IgD-negative memory B cell (primary cell): ENCODE measurements around the gene HOMER2. TPM values are rescaled to one million over a fixed set of nuclear protein-coding genes. Genes with fewer than 3 reads are reported as not detected.
A peak's percentile ranks its signal among the peaks of the same experiment; 100 is the strongest.

Source experiments
- H3K27ac Mint-ChIP-seq, 3 donors: one replicate each; pipeline ENCODE4 v1.8.0; 2020 to 2022; ENCODE audit warnings: mild to moderate bottlenecking in 3 of 3, mixed read lengths in 3 of 3, moderate library complexity in 1 of 3
- H3K27me3 Mint-ChIP-seq: one replicate; pipeline ENCODE4 v1.8.0; 2021; ENCODE audit warnings: mixed read lengths
- H3K36me3 Mint-ChIP-seq: one replicate; pipeline ENCODE4 v1.8.0; 2020; ENCODE audit warnings: mild to moderate bottlenecking, mixed read lengths
- H3K4me1 Mint-ChIP-seq, 3 donors: one replicate each; pipeline ENCODE4 v1.8.0; 2020 to 2022; ENCODE audit warnings: mixed read lengths in 3 of 3, mild to moderate bottlenecking in 1 of 3
- H3K4me3 Mint-ChIP-seq, 4 donors: one replicate each; pipeline ENCODE4 v1.8.0; 2020 to 2022; ENCODE audit warnings: mild to moderate bottlenecking in 4 of 4, mixed read lengths in 4 of 4, moderate library complexity in 3 of 4
- H3K9me3 Mint-ChIP-seq, 3 donors: one replicate each; pipeline ENCODE4 v1.8.0; 2020 to 2021; ENCODE audit warnings: mixed read lengths in 3 of 3, mild to moderate bottlenecking in 1 of 3
- polyA plus RNA-seq: library from polyadenylated mRNA; unstranded; fragments of 300-500 nt; fragmentation: Illumina TruSeq; gene quantifications from one replicate; pipeline ENCODE4 v1.2.3, GENCODE V29; 2021

The HOMER2 gene
- polyA plus RNA-seq, 1 donor from 2014 or later = 2.7 TPM

DNA sequence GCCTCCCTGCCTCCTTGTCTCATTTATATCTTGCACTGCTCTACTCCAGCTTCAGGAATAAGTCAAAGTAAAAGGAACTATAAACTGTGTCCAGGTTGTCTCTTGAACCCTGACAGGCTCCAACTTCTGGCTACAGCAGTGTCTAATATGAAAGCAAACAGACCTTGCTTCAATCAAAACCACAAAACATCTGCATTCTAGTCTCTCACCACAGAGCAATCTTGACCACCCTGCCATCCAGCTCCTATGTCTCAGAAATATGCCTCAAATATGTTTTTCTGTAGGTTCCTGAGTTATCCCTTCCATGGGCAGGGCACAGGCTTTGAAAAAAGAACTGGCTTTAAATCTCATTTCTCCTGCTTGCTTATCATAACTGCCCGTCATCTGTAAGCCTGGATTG lies 20.5 kb upstream of the HOMER2 start:
- Mint-ChIP-seq H3K9me3 (no peaks in the 10 kb centered on the region), H3K4me3 (no peak overlapping the region), H3K27me3 (no peaks in the 10 kb centered on the region), H3K36me3 (peaks cover 2% of the 10 kb centered on the region), H3K27ac (no peak overlapping the region), H3K4me1 (peaks cover 0 to 3% (median 0%) of the 10 kb centered on the region in 3 donors)

DNA sequence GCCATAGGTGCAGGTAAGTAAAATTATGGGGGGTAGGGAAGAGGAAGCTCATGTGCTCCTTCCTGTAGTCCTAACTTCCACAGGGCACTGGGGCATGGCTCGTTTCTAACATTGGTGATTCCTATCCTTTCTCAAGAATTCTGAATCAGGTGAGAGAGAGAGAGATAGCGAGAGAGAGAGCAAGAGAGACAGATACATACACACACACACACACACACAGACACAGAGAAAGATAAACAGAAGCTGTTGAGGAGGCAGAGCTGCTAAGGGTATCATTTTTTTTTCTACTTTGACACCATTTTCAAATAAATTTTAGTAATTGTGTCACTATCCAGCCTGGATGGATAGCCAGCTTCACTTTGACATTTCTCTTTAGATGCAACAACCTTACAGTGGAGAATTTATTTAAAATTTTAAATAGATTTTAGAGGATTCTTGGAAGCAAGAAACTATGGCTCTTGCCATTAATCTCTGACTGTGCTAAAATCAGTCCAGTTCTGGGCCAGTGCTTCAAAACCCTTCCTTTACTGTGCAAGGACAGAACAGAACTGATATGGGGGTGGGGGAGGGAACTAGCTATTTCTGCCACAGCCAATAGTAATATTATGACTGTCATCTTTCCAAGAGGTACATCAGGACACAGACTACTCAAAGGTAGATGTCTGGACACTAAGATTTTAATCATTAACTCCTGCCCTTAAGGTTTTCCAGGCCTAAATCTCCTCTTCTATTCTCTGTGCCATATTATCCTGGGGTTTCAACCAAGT lies 18.9 kb upstream of the HOMER2 start:
- H3K36me3 Mint-ChIP-seq = no peaks in the 10 kb centered on the region

DNA sequence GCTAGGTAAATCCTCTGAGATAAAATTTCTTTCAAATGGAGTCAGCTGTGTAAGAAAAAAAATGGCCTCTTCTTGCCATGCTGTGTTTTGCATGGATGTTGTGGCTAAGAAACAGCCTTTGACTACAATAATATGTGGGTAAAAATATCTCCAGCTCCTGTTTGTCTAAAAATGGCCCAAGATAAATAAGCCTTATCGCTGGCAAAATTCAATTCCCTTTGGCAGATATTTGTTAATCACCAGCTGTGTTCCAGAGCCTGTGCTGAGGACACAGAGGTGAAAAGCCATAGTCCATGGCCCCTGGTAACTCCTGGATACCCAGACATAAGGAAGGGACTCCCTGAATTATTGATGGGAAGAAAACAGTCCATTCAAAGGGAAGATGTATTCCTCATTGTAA lies 18.2 kb upstream of the HOMER2 start:
- no peaks in the 10 kb centered on the region for H3K27me3 Mint-ChIP-seq
- no peak overlapping the region for H3K27ac Mint-ChIP-seq
- H3K4me1 Mint-ChIP-seq = peaks cover 0 to 3% (median 0%) of the 10 kb centered on the region in 3 donors
- peaks cover 2% of the 10 kb centered on the region for H3K36me3 Mint-ChIP-seq
- H3K4me3 Mint-ChIP-seq = no peak overlapping the region
- no peaks in the 10 kb centered on the region for H3K9me3 Mint-ChIP-seq

More for the DNA sequence above, 18.9 kb upstream of the HOMER2 start:
- Mint-ChIP-seq H3K4me1 (peaks cover 0 to 3% (median 0%) of the 10 kb centered on the region in 3 donors), H3K27ac (no peak overlapping the region), H3K9me3 (no peaks in the 10 kb centered on the region), H3K4me3 (no peak overlapping the region), H3K27me3 (no peaks in the 10 kb centered on the region)

DNA sequence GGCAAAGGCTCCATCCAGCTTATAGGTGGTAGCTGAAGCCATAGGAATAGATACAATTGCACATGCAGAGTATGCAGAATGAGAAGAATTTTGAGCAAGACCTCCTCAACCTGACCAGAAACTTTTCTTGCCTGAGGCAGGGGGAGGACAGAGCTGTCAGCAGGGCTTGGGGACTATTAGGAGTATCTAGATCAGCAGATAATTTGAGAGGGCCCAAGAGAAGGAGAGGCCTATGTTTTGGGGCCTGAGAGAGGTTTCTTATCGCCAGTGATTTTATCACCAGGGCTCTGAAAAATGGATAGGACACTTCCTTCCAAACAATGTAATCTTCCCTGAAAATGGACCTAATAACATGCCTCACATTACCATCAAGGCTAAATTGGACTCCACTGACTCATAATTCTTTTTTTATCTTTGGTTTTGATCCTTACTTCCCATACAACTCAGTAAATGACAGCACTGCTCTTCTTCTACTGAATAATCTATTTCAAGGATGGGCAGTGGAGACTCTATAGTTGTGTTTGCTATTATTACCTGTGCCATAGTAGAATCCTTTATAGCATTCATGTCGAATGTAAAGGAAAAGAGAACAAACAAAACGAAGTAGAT lies 17.7 kb upstream of the HOMER2 start:
- Mint-ChIP-seq H3K9me3 (no peaks in the 10 kb centered on the region), H3K27me3 (no peaks in the 10 kb centered on the region), H3K36me3 (peaks cover 2% of the 10 kb centered on the region), H3K4me3 (no peak overlapping the region), H3K27ac (no peak overlapping the region), H3K4me1 (peaks cover 0 to 2% (median 0%) of the 10 kb centered on the region in 3 donors)

DNA sequence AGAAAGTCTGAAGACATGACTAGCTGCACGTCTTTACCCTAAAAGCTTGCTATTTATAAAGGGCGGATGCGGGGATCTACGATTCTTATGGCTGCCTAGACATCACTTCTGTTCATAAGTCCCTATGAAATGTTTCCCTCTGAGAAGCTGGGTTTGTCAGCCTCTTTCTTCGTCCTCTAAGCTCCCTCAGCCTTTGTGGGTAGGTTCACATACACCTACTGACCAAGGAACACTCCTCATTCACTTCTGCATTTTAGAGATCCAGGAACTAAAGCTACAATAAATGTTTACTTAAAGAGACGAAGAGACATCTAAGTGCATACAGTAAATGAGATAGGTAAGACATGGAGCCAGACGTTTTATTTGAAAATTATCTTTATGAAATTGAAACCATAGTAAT lies 16.8 kb upstream of the HOMER2 start:
- peaks cover 2% of the 10 kb centered on the region for H3K36me3 Mint-ChIP-seq
- H3K9me3 Mint-ChIP-seq = no peaks in the 10 kb centered on the region
- no peaks in the 10 kb centered on the region for H3K27me3 Mint-ChIP-seq
- H3K4me1 Mint-ChIP-seq = peaks cover 0 to 2% (median 0%) of the 10 kb centered on the region in 3 donors
- H3K27ac Mint-ChIP-seq = no peak overlapping the region
- H3K4me3 Mint-ChIP-seq = no peak overlapping the region

DNA sequence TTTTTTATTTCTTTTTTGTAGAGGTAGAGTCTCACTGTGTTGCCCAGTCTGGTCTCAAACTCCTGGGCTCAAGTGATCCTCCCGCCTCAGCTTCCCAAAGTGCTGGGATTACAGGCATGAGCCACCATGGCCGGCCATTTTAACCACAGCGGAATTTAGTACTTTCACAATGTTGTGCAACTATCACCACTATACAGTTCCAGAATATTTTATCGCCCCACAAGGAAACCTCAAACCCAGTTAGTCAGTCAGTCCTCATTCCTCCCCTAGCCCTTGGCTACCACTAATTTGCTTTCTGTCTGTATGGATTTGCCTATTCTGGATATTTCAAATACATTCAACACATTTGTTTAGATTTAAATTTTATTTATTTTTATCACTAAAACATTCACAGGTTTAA lies 15.5 kb upstream of the HOMER2 start:
- H3K4me3 Mint-ChIP-seq = no peak overlapping the region
- H3K4me1 Mint-ChIP-seq = peaks cover 0 to 2% (median 0%) of the 10 kb centered on the region in 3 donors
- H3K9me3 Mint-ChIP-seq = no peaks in the 10 kb centered on the region
- no peak overlapping the region for H3K27ac Mint-ChIP-seq
- H3K27me3 Mint-ChIP-seq = no peaks in the 10 kb centered on the region
- peaks cover 2% of the 10 kb centered on the region for H3K36me3 Mint-ChIP-seq

DNA sequence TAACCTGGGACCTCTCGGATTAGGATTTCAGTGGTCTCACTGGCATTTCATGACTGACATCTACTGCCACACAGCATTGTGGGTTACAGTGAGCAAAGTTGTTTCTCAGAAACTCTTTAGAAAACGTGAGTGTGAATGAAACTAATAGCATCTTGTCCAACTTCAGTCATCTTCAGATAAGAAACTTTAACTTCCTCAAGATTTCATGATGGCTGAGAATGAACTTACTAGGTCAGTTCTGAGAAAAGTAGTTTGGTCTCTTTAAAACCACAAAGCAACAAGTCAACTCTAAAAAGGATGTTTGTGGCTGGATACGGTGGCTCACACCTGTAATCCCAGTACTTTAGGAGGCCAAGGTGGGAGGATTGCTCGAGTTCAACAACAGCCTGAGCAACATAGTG lies 14.2 kb upstream of the HOMER2 start:
- Mint-ChIP-seq H3K4me3 (no peak overlapping the region), H3K36me3 (peaks cover 2% of the 10 kb centered on the region), H3K27me3 (no peaks in the 10 kb centered on the region)

DNA sequence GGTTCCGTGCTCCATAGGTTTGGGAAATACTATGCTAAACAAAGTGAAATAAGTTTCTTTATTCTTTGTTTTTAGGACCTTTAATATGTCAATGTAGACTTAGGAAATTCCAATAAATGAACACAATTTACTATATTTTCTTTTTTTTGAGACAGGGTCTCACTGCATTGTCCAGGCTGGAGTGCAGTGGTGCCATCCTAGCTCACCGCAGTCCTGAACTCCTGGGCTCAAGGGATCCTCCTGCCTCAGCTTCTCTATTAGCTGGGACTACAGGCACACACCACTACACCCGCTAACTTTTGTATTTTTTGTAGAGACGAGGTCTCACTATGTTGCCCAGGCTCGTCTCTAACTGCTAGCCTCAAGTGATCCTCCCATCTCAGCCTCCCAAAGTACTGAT lies 12.4 kb upstream of the HOMER2 start:
- Mint-ChIP-seq H3K4me3 (no peak overlapping the region), H3K9me3 (no peaks in the 10 kb centered on the region), H3K27ac (no peak overlapping the region)

More for the DNA sequence above, 14.2 kb upstream of the HOMER2 start:
- H3K4me1 Mint-ChIP-seq = peaks cover 0 to 2% (median 0%) of the 10 kb centered on the region in 3 donors
- H3K9me3 Mint-ChIP-seq = no peaks in the 10 kb centered on the region
- no peak overlapping the region for H3K27ac Mint-ChIP-seq

DNA sequence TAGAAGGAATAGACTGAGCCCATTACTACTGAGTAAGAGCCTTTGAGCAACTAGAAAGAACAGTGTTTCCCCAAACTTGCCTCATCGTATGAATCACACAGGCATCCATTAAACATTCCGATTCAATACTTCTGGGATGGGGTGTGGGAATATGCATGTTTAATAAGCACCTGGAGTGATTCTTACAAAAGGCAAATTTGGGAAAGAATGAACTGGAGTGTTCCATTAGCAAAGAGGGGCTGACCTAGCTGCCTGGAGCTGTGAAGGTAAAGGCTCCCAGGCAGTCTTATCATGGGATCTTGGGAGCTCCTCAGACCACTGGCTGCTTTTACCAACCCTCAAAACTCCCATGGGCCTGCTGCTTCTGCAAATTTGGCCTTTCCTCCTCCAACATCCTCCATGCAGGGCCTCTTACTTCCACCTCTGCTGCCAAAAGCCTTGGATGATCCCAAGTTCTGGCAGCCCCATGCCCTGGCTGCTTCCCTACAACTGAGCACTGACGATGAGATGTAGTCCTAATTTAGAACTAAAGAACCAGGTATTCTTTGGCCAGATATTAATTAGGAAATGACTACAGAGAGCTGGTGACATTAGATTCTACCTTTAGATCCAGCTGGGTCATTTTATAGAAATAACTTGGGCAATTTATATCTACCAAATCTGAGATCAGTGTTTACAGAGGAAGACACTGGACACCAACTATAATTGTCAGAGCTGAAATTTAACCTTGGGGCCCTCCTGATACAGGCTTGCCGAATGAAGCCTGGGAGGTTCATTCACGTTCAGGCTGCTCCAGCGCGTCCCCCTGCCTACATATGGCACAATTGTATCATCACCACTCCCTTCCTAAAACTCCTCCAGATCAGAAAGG lies 11.2 kb upstream of the HOMER2 start:
- H3K36me3 Mint-ChIP-seq = peaks cover 2% of the 10 kb centered on the region
- H3K27me3 Mint-ChIP-seq = no peaks in the 10 kb centered on the region
- no peaks in the 10 kb centered on the region for H3K9me3 Mint-ChIP-seq
- H3K27ac Mint-ChIP-seq = no peak overlapping the region
- H3K4me1 Mint-ChIP-seq = peaks cover 0 to 3% (median 0%) of the 10 kb centered on the region in 3 donors
- no peak overlapping the region for H3K4me3 Mint-ChIP-seq

More for the DNA sequence above, 12.4 kb upstream of the HOMER2 start:
- H3K27me3 Mint-ChIP-seq = no peaks in the 10 kb centered on the region
- H3K36me3 Mint-ChIP-seq = peaks cover 2% of the 10 kb centered on the region
- peaks cover 0 to 3% (median 1%) of the 10 kb centered on the region in 3 donors for H3K4me1 Mint-ChIP-seq

DNA sequence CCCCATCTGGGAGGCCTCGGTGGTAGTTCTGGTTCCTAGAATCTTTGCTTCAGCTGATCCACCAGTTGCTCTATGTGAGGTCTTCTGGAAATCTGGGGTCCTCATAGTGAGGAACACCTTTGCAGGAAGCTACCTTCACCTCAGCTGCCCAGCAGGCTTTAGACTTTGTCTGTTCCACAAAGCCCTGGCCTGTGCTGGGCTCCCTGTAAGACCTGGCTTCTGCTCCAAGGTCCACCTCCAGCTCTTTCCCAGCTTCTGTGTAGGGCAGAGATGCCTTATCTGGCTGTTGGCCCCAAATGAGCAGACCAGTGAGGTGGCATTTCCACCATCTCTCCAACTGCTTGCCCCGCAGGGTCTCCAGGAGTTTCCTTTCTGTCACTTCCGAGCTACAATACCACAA lies 8.2 kb upstream of the HOMER2 start:
- no peaks in the 10 kb centered on the region for H3K27me3 Mint-ChIP-seq
- H3K4me1 Mint-ChIP-seq = peaks cover 0 to 5% (median 0%) of the 10 kb centered on the region in 3 donors
- H3K4me3 Mint-ChIP-seq = no peak overlapping the region
- peaks cover 2% of the 10 kb centered on the region for H3K36me3 Mint-ChIP-seq
- no peaks in the 10 kb centered on the region for H3K9me3 Mint-ChIP-seq
- no peak overlapping the region for H3K27ac Mint-ChIP-seq

DNA sequence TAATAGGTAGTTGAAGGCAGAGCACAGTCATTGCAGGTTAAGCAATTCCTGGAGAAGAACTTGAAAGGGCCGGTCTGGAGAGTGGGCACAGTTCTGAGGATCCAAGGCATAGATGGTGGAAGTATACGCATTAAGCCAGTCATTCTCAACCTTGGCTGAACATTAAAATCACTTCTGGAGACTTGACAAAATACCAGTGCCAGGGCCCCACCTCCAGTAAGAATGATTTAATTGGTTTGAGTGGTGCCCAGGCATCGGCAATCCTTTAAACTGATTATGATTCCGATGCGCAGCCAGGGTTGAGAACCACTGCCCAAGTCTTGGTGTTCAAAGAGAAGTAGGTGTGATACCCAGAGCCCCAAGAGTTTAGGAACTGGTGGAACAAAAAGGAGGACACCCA lies 6.9 kb upstream of the HOMER2 start:
- H3K4me1 Mint-ChIP-seq = peaks cover 0 to 7% (median 0%) of the 10 kb centered on the region in 3 donors
- no peaks in the 10 kb centered on the region for H3K27me3 Mint-ChIP-seq
- H3K27ac Mint-ChIP-seq = no peak overlapping the region
- no peaks in the 10 kb centered on the region for H3K9me3 Mint-ChIP-seq
- H3K4me3 Mint-ChIP-seq = no peak overlapping the region
- H3K36me3 Mint-ChIP-seq = peaks cover 2% of the 10 kb centered on the region

DNA sequence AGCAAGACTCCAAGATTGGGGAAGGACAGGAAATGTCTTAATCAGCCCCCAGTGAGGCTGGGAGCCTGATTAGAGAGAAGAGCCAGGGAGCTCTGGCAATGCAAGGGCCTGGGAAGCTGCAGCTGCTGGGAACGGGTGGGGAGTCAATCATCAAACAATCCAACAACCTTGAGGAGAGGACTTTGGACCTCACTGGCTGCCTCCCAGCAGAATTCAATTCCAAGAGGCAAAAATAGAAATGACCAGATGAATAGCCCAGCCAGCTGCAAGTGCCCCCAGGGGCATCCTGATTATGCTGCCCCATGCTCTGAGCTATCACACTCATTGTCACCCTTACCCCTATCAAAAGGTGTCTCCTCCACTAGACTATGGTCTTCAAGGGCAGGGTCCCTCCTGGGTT lies 6.1 kb upstream of the HOMER2 start:
- Mint-ChIP-seq H3K4me3 (no peak overlapping the region), H3K4me1 (peaks cover 0 to 7% (median 0%) of the 10 kb centered on the region in 3 donors), H3K9me3 (no peaks in the 10 kb centered on the region), H3K27ac (no peak overlapping the region), H3K36me3 (peaks cover 2% of the 10 kb centered on the region), H3K27me3 (peaks cover under 1% of the 10 kb centered on the region)

DNA sequence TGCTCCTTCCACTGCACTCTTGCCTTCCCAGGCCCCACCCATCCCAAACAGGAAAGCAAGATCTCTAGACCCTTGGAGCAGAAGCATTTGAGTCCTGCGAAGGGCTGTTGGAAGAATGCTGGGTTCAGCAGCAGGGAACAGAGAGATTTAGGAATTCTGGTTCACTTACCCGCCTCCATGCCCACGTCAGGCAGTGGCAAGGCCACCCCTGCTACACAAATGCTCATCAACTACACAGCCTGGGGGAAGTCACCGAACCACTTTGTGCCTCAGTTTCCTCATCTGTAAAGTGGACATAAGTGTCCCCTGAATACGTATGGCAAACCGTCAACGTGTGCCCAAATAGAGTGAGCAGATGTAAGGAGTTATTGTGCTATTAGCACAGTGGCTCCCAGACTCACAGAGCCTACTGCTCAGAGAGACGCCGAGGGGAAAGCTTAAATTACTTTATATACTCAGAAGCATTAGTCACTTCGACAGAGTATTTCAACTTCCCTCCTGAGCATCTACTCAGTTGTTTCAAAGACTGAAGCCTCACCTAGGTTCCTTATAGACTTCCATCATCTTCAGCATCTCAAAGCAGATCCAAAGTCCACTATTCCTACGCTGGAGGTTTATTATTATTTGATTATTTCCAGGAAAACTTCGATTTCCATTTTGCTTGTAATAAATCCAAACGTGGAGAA lies 905 bp downstream of the HOMER2 start:
- Mint-ChIP-seq H3K36me3 (peaks cover under 1% of the 10 kb centered on the region), H3K4me3 (peak overlapping the region in 3 of 4 donors; percentile 57 to 81 (median 79)), H3K27ac (no peak overlapping the region), H3K9me3 (no peaks in the 10 kb centered on the region), H3K4me1 (peaks cover 6 to 8% (median 6%) of the 10 kb centered on the region in 3 donors), H3K27me3 (peaks cover 10% of the 10 kb centered on the region)

DNA sequence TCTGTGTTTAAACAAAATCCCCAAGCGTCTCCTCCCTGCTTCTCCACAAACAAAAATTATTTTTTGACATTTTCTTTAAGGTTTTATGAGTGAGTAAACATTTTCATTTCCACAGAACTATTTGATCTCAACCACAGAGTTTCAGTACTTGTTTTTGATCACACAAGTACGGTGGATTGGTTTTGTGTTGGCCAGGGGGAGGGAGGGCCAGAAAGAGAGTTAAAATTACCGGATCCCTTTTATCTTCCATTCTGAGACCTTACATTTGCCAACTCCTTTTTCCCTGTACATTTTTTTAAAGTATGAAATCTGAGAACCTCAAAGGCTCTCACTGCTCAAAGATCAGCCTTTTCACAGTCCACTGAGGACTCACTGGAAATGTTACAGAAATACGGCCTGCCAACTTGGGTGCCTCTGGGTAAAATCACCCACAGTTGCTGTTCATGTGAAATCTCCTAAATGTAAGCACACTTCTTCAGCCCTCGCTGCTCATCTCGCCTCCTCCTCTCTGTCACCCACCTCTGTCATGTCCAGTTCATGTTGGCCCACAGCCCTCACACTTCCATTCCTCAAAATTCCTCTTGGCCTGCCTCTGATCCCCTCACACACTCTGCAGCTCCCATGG lies 1.7 kb downstream of the HOMER2 start:
- Mint-ChIP-seq H3K36me3 (no peaks in the 10 kb centered on the region), H3K27ac (no peak overlapping the region), H3K4me3 (no peak overlapping the region), H3K4me1 (peaks cover 6 to 8% (median 6%) of the 10 kb centered on the region in 3 donors), H3K9me3 (no peaks in the 10 kb centered on the region), H3K27me3 (peaks cover 10% of the 10 kb centered on the region)
